Type B pancreatic cell (in vitro differentiated cells): ENCODE measurements around the gene LGI1. TPM values are rescaled to one million over a fixed set of nuclear protein-coding genes. Genes with fewer than 3 reads are reported as not detected.

Experiments used
- DNase-seq: peaks from one replicate; pipeline ENCODE4 v3.0.0; 2021; ENCODE audit warnings: mixed read lengths; ENCODE audit not compliant: unreplicated experiment; ENCODE audit errors: extremely low spot score
- H3K27ac Mint-ChIP-seq: 2 replicates; pipeline ENCODE4 v1.8.0; 2021; ENCODE audit warnings: mild to moderate bottlenecking, mixed read lengths
- H3K27me3 Mint-ChIP-seq: 2 replicates; pipeline ENCODE4 v1.8.0; 2021; ENCODE audit warnings: mixed read lengths
- H3K36me3 Mint-ChIP-seq: 2 replicates; pipeline ENCODE4 v1.8.0; 2021; ENCODE audit warnings: mixed read lengths
- H3K4me1 Mint-ChIP-seq: one replicate; pipeline ENCODE4 v1.8.0; 2021; ENCODE audit warnings: mixed read lengths; ENCODE audit not compliant: unreplicated experiment
- H3K4me3 Mint-ChIP-seq: 2 replicates; pipeline ENCODE4 v1.8.0; 2021; ENCODE audit warnings: mild to moderate bottlenecking, mixed read lengths
- H3K9me3 Mint-ChIP-seq: 2 replicates; pipeline ENCODE4 v1.8.0; 2021; ENCODE audit warnings: mixed read lengths
- total RNA-seq: library from RNA; stranded (reverse); gene quantifications from 2 replicates; pipeline ENCODE4 v1.2.1, GENCODE V29; 2021; ENCODE audit warnings: low replicate concordance
- TF ChIP-seq, protein P1 (sequence below): fragments of 200-600 bp; sonication (generic); conservative IDR thresholded peaks from 2 replicates; pipeline ENCODE4 v1.5.0; 2021; ENCODE audit warnings: antibody characterized with exemption, mild to moderate bottlenecking

LGI1 gene
- total RNA-seq, 1 donor from 2014 or later, result 0.85 TPM

DNA sequence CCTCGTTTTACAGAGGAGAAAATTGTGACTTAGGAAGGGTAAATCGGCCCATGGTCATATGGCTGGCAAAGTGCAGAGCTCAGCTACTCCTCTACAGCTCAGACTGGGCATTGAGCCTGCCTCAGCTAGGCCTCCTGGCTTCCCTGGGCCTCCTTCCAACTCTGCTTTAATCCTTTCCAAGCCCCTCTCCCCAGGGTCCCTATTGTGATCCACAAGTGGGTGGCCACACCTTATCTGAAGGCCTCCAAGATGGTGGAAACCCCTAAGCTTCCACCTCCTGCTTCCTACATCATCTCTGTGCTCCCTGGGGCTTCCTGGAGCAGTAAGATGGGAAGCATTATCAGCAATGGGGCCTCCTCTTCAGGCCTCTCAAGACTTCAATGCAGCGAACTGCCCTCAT is 3.0 kb upstream of the LGI1 start:
- TF ChIP-seq, protein P1, sequence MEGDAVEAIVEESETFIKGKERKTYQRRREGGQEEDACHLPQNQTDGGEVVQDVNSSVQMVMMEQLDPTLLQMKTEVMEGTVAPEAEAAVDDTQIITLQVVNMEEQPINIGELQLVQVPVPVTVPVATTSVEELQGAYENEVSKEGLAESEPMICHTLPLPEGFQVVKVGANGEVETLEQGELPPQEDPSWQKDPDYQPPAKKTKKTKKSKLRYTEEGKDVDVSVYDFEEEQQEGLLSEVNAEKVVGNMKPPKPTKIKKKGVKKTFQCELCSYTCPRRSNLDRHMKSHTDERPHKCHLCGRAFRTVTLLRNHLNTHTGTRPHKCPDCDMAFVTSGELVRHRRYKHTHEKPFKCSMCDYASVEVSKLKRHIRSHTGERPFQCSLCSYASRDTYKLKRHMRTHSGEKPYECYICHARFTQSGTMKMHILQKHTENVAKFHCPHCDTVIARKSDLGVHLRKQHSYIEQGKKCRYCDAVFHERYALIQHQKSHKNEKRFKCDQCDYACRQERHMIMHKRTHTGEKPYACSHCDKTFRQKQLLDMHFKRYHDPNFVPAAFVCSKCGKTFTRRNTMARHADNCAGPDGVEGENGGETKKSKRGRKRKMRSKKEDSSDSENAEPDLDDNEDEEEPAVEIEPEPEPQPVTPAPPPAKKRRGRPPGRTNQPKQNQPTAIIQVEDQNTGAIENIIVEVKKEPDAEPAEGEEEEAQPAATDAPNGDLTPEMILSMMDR, result no peak
- DNase-seq, result no peak
- Mint-ChIP-seq H3K9me3 (no peaks in the 10 kb centered on the region), H3K4me3 (no peak overlapping the region), H3K36me3 (no peaks in the 10 kb centered on the region), H3K27me3 (peaks cover 41% of the 10 kb centered on the region), H3K27ac (no peak overlapping the region), H3K4me1 (peaks cover 39% of the 10 kb centered on the region)

DNA sequence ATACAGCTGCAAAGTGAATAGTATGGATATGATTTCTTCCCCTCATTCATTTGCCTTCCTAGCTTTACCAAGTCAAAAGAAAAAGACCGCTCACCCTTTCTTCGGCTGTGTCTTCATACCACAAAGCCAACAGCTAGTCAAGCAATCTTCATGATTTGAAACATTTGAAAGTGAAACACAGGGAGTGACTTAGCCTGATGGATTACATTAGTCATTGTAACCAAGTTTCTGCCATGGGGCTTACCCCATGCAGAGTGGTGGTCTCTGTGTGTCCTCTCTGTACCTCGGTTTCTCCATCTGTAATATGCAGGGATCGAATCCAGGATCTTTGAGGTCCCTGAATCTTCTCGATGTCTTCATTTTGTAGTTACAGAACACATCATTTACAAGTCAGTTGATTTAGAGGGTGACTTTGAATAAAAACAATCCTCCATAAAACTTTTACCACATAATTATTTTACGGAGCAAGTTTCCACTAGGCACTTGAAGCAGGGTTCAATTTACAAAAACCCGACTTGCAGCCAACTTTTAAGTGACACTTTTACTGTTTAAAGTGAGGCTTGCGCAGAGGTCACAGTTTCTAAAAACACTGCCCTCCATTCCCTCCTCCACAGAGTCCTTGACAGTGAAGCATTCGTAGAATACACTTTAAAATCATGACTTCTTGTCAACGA is 2.2 kb upstream of the LGI1 start:
- Mint-ChIP-seq H3K9me3 (no peaks in the 10 kb centered on the region), H3K4me1 (peaks cover 39% of the 10 kb centered on the region), H3K4me3 (no peak overlapping the region), H3K27me3 (peaks cover 42% of the 10 kb centered on the region), H3K36me3 (no peaks in the 10 kb centered on the region), H3K27ac (no peak overlapping the region)
- TF ChIP-seq, protein P1, result no peak
- no peak for DNase-seq

DNA sequence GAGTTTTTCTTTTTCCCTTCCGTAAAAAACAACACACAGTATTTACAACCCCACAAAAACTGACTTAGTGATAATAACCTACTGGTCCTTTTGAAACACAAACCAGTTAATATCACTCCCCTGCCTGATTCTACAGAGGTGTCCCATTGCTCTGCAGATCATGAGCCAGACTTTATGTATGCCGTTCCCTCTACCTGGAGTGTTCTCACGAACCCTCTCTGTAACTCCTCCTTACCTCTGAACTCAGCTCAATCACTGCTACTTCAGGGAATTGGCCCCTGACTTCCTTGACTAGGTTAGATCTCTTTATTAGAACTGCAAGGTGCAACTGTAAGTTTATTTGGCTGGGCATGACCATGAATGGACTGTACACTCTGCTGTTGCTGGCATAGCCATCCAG is 1.6 kb upstream of the LGI1 start:
- Mint-ChIP-seq H3K27ac (no peak overlapping the region), H3K9me3 (no peaks in the 10 kb centered on the region), H3K36me3 (no peaks in the 10 kb centered on the region)

DNA sequence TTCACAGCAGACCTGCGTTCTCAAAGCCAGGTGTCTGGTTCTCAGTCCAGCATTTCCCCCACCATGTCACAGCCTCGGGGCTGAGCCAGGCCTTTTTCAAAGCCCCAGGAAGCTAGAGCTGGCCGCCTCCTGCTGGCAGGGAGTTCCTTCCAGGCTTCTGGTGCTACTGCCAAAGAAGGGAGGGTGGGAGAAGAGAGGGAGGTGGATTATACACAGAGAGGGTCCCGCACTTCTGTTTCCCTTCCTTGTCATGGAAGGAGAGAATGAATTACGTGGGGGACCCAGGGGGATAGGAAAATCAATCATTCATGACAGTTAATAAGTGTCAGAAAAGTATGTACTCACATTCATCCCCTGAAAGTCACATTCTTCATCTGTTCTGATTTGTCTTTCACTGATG is 600 bp upstream of the LGI1 start:
- TF ChIP-seq, protein P1, result peak; percentile 47
- peaks cover 39% of the 10 kb centered on the region for H3K4me1 Mint-ChIP-seq
- H3K4me3 Mint-ChIP-seq, result peak overlapping the region; percentile 46
- DNase-seq, result no peak
- no peak overlapping the region for H3K27ac Mint-ChIP-seq
- peaks cover 45% of the 10 kb centered on the region for H3K27me3 Mint-ChIP-seq
- H3K9me3 Mint-ChIP-seq, result no peaks in the 10 kb centered on the region
- no peaks in the 10 kb centered on the region for H3K36me3 Mint-ChIP-seq

More for the DNA sequence above, 1.6 kb upstream of the LGI1 start:
- no peak for DNase-seq
- Mint-ChIP-seq H3K4me3 (no peak overlapping the region), H3K4me1 (peaks cover 43% of the 10 kb centered on the region), H3K27me3 (peaks cover 44% of the 10 kb centered on the region)
- TF ChIP-seq, protein P1, result no peak

DNA sequence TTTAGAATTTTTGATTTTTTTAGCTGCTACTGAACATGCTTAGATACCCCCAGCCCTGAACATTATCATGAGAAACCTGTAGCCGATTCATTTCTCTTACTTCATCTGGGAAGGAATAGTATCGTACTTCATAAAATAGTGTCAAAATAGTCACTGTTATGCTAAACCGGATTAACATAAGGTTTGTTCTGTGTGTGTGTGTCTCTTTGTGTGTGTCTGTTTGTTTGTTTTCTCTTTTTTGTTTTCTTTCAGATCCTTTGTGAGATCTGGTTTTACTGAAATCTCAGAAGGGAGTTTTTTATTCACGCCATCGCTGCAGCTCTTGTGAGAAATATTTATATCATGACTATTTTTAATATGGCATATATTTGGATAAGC is 761 bp downstream of the LGI1 start:
- H3K27ac Mint-ChIP-seq, result no peak overlapping the region
- DNase-seq, result no peak
- H3K36me3 Mint-ChIP-seq, result no peaks in the 10 kb centered on the region
- H3K9me3 Mint-ChIP-seq, result no peaks in the 10 kb centered on the region
- H3K4me1 Mint-ChIP-seq, result peaks cover 43% of the 10 kb centered on the region
- TF ChIP-seq, protein P1, result no peak
- peaks cover 49% of the 10 kb centered on the region for H3K27me3 Mint-ChIP-seq
- H3K4me3 Mint-ChIP-seq, result peak overlapping the region; percentile 62
